Measurements from ENCODE around the gene GTPBP10.

Gene GTPBP10

GRCh38 chr7:90425376-90425775 lies 78.9 kb downstream of the GTPBP10 start:
- Histone ChIP-seq H4K8ac (ENCODE audit: low read depth, low read length) (no peak overlapping the region), H2BK120ac (ENCODE audit: low read depth, low read length) (no peak overlapping the region), H2BK12ac (ENCODE audit: low read length) (no peak overlapping the region), H2AFZ (ENCODE audit: low read length) (no peak overlapping the region), H3K9ac (ENCODE audit: low read depth, low read length, poor library complexity) (no peak overlapping the region), H3K9me3 (replicated peaks in 1 of 2; ENCODE audit: control insufficient read depth in 2 of 2, insufficient read depth in 1 of 2, low read depth in 1 of 2, low read length in 2 of 2) (no peaks in the 10 kb centered on the region), H3K4me2 (ENCODE audit: insufficient read depth, low read length, poor library complexity, severe bottlenecking) (no peak overlapping the region), H3K4ac (ENCODE audit: low read length) (no peak overlapping the region), H3K27me3 (ENCODE audit: control insufficient read depth in 3 of 3, insufficient read depth in 3 of 3, low read depth in 1 of 3, low read length in 3 of 3) (no peaks in the 10 kb centered on the region), H2BK15ac (ENCODE audit: low read length) (no peak overlapping the region), H4K91ac (ENCODE audit: low read depth, low read length, poor library complexity) (no peak overlapping the region), H3K27ac (replicated peaks; ENCODE audit: low read length) (no peak overlapping the region), H3K4me3 (ENCODE audit: low read length in 2 of 2) (no peak overlapping the region), H3K14ac (ENCODE audit: low read length) (no peak overlapping the region), H2BK5ac (ENCODE audit: low read length) (no peak overlapping the region), H2AK5ac (ENCODE audit: low read depth, low read length) (no peak overlapping the region), H3K36me3 (replicated peaks in 1 of 2; ENCODE audit: control insufficient read depth in 2 of 2, insufficient read depth in 2 of 2, low read length in 2 of 2) (no peaks in the 10 kb centered on the region), H3K4me1 (ENCODE audit: control insufficient read depth in 2 of 2, insufficient read depth in 1 of 2, low read depth in 1 of 2, low read length in 2 of 2) (no peaks in the 10 kb centered on the region), H3K79me1 (ENCODE audit: low read depth, low read length) (no peaks in the 10 kb centered on the region), H3K18ac (ENCODE audit: low read length) (no peak overlapping the region), H3K23ac (ENCODE audit: low read depth, low read length, poor library complexity) (no peak overlapping the region)
- DNase-seq (ENCODE audit: low spot score): no peak
- WGBS, 2 donors (ENCODE audit: extremely low coverage in 2 of 2, insufficient read length in 2 of 2, insufficient replicate concordance in 1 of 2): no CpG with 5 or more reads among the region's 2 CpGs

GRCh38 chr7:90430614-90431460 lies 84.3 kb downstream of the GTPBP10 start:
- WGBS, 2 donors (ENCODE audit: extremely low coverage in 2 of 2, insufficient read length in 2 of 2, insufficient replicate concordance in 1 of 2): no CpG with 5 or more reads among the region's 6 CpGs
- Histone ChIP-seq H2BK12ac (ENCODE audit: low read length) (no peak overlapping the region), H3K4me3 (ENCODE audit: low read length in 2 of 2) (no peak overlapping the region), H3K79me1 (ENCODE audit: low read depth, low read length) (no peaks in the 10 kb centered on the region), H3K18ac (ENCODE audit: low read length) (no peak overlapping the region), H3K9ac (ENCODE audit: low read depth, low read length, poor library complexity) (no peak overlapping the region), H3K36me3 (replicated peaks in 1 of 2; ENCODE audit: control insufficient read depth in 2 of 2, insufficient read depth in 2 of 2, low read length in 2 of 2) (no peaks in the 10 kb centered on the region), H3K4me2 (ENCODE audit: insufficient read depth, low read length, poor library complexity, severe bottlenecking) (no peak overlapping the region), H3K4me1 (ENCODE audit: control insufficient read depth in 2 of 2, insufficient read depth in 1 of 2, low read depth in 1 of 2, low read length in 2 of 2) (no peaks in the 10 kb centered on the region), H3K27me3 (ENCODE audit: control insufficient read depth in 3 of 3, insufficient read depth in 3 of 3, low read depth in 1 of 3, low read length in 3 of 3) (no peaks in the 10 kb centered on the region), H4K91ac (ENCODE audit: low read depth, low read length, poor library complexity) (no peak overlapping the region), H3K23ac (ENCODE audit: low read depth, low read length, poor library complexity) (no peak overlapping the region), H2AFZ (ENCODE audit: low read length) (no peak overlapping the region), H3K14ac (ENCODE audit: low read length) (no peak overlapping the region), H2BK120ac (ENCODE audit: low read depth, low read length) (no peak overlapping the region), H2AK5ac (ENCODE audit: low read depth, low read length) (no peak overlapping the region), H3K4ac (ENCODE audit: low read length) (no peak overlapping the region), H2BK15ac (ENCODE audit: low read length) (no peak overlapping the region), H4K8ac (ENCODE audit: low read depth, low read length) (no peak overlapping the region), H2BK5ac (ENCODE audit: low read length) (no peak overlapping the region), H3K27ac (replicated peaks; ENCODE audit: low read length) (no peak overlapping the region), H3K9me3 (replicated peaks in 1 of 2; ENCODE audit: control insufficient read depth in 2 of 2, insufficient read depth in 1 of 2, low read depth in 1 of 2, low read length in 2 of 2) (peaks cover 7 to 12% of the 10 kb centered on the region in 2 donors)
- no peak for DNase-seq (ENCODE audit: low spot score)

DNA sequence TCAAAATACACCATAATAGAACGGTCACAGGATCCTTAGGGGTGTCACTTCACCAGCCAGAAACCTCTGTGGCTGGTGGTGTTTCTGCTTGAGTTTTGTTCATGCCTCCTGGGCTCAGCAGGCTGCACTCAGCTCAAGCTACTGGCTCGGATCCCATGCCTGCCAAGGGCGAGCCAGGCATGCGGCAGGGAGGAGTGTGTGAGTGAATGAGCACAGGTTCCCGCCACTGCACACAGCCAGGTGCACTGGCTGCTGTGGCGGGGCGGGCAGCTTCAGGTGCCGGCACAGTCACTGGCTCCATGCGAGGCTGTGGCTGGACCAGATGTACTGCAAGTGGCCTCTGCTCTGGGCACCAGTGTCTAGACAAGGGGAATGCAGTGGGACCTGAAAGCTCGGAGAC lies 86.2 kb downstream of the GTPBP10 start:
- no peak overlapping the region for H3K4me3 ChIP-seq (ENCODE audit: low read length in 2 of 2)
- H3K79me1 ChIP-seq (ENCODE audit: low read depth, low read length): no peaks in the 10 kb centered on the region
- H2BK15ac ChIP-seq (ENCODE audit: low read length): no peak overlapping the region
- no peak overlapping the region for H2BK12ac ChIP-seq (ENCODE audit: low read length)
- H3K27ac ChIP-seq (replicated peaks; ENCODE audit: low read length): no peak overlapping the region
- H2BK120ac ChIP-seq (ENCODE audit: low read depth, low read length): no peak overlapping the region
- H2AFZ ChIP-seq (ENCODE audit: low read length): no peak overlapping the region
- H3K27me3 ChIP-seq (ENCODE audit: control insufficient read depth in 3 of 3, insufficient read depth in 3 of 3, low read depth in 1 of 3, low read length in 3 of 3): no peaks in the 10 kb centered on the region
- no peak overlapping the region for H3K4me2 ChIP-seq (ENCODE audit: insufficient read depth, low read length, poor library complexity, severe bottlenecking)
- H4K8ac ChIP-seq (ENCODE audit: low read depth, low read length): no peak overlapping the region
- H3K14ac ChIP-seq (ENCODE audit: low read length): peak overlapping the region; percentile 47
- no peak overlapping the region for H3K18ac ChIP-seq (ENCODE audit: low read length)
- no peaks in the 10 kb centered on the region for H3K36me3 ChIP-seq (replicated peaks in 1 of 2; ENCODE audit: control insufficient read depth in 2 of 2, insufficient read depth in 2 of 2, low read length in 2 of 2)
- no peak overlapping the region for H4K91ac ChIP-seq (ENCODE audit: low read depth, low read length, poor library complexity)
- H2BK5ac ChIP-seq (ENCODE audit: low read length): no peak overlapping the region
- H3K23ac ChIP-seq (ENCODE audit: low read depth, low read length, poor library complexity): peak overlapping the region; percentile 47
- no peak for DNase-seq (ENCODE audit: low spot score)
- no CpG with 5 or more reads among the region's 10 CpGs for WGBS, 2 donors (ENCODE audit: extremely low coverage in 2 of 2, insufficient read length in 2 of 2, insufficient replicate concordance in 1 of 2)
- peak overlapping the region; percentile 12 for H3K9ac ChIP-seq (ENCODE audit: low read depth, low read length, poor library complexity)
- H3K4ac ChIP-seq (ENCODE audit: low read length): no peak overlapping the region
- peaks cover 7 to 12% of the 10 kb centered on the region in 2 donors for H3K9me3 ChIP-seq (replicated peaks in 1 of 2; ENCODE audit: control insufficient read depth in 2 of 2, insufficient read depth in 1 of 2, low read depth in 1 of 2, low read length in 2 of 2)
- H3K4me1 ChIP-seq (ENCODE audit: control insufficient read depth in 2 of 2, insufficient read depth in 1 of 2, low read depth in 1 of 2, low read length in 2 of 2): no peaks in the 10 kb centered on the region
- H2AK5ac ChIP-seq (ENCODE audit: low read depth, low read length): peak overlapping the region; percentile 6

DNA sequence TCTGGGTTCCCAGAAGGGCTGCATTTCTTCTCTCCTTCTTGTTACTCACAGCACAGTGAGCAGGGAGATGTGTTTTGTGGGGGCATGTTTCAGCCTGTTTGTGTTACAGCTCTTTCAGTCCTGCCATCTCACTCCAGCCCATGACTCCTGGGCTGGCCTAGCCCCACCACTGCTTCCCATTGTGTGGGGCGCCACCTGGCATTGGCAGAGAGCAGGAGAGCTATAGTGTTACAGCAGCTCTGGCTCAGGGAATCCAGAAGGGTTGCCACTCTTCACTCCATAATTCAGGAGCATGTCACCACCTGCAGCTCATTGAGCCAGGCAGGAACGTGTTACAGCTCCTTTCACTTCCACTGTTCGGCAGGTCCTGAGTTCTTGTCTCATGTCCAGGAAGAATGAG lies 86.7 kb downstream of the GTPBP10 start:
- Histone ChIP-seq H3K23ac (ENCODE audit: low read depth, low read length, poor library complexity) (peak overlapping the region; percentile 47), H3K36me3 (replicated peaks in 1 of 2; ENCODE audit: control insufficient read depth in 2 of 2, insufficient read depth in 2 of 2, low read length in 2 of 2) (no peaks in the 10 kb centered on the region), H3K27ac (replicated peaks; ENCODE audit: low read length) (no peak overlapping the region), H4K8ac (ENCODE audit: low read depth, low read length) (no peak overlapping the region), H3K4me2 (ENCODE audit: insufficient read depth, low read length, poor library complexity, severe bottlenecking) (no peak overlapping the region), H2AFZ (ENCODE audit: low read length) (no peak overlapping the region), H4K91ac (ENCODE audit: low read depth, low read length, poor library complexity) (no peak overlapping the region), H2AK5ac (ENCODE audit: low read depth, low read length) (peak overlapping the region; percentile 6), H3K4me1 (ENCODE audit: control insufficient read depth in 2 of 2, insufficient read depth in 1 of 2, low read depth in 1 of 2, low read length in 2 of 2) (no peaks in the 10 kb centered on the region), H3K79me1 (ENCODE audit: low read depth, low read length) (no peaks in the 10 kb centered on the region), H3K4me3 (ENCODE audit: low read length in 2 of 2) (no peak overlapping the region), H3K9me3 (replicated peaks in 1 of 2; ENCODE audit: control insufficient read depth in 2 of 2, insufficient read depth in 1 of 2, low read depth in 1 of 2, low read length in 2 of 2) (peaks cover 7 to 12% of the 10 kb centered on the region in 2 donors), H3K27me3 (ENCODE audit: control insufficient read depth in 3 of 3, insufficient read depth in 3 of 3, low read depth in 1 of 3, low read length in 3 of 3) (no peaks in the 10 kb centered on the region), H2BK5ac (ENCODE audit: low read length) (no peak overlapping the region), H3K9ac (ENCODE audit: low read depth, low read length, poor library complexity) (no peak overlapping the region), H3K4ac (ENCODE audit: low read length) (no peak overlapping the region), H2BK12ac (ENCODE audit: low read length) (no peak overlapping the region), H2BK120ac (ENCODE audit: low read depth, low read length) (no peak overlapping the region), H3K18ac (ENCODE audit: low read length) (no peak overlapping the region), H2BK15ac (ENCODE audit: low read length) (no peak overlapping the region), H3K14ac (ENCODE audit: low read length) (no peak overlapping the region)
- no CpG with 5 or more reads among the region's 3 CpGs for WGBS, 2 donors (ENCODE audit: extremely low coverage in 2 of 2, insufficient read length in 2 of 2, insufficient replicate concordance in 1 of 2)
- no peak for DNase-seq (ENCODE audit: low spot score)

Measured in neuronal stem cell (in vitro differentiated cells).